Lower lobe of right lung (tissue), 2 donors: Measurements from ENCODE around the gene NOL4. TPM values are rescaled to one million over a fixed set of nuclear protein-coding genes. Genes with fewer than 3 reads are reported as not detected.
A peak's percentile ranks its signal among the peaks of the same experiment; 100 is the strongest.

ENCODE experiments used
- ATAC-seq, 2 donors: fragments of 200-7000 bp; cut with Tn5 transposase; one replicate each; pipeline ENCODE4 v1.9.1; 2020 to 2022; ENCODE audit warnings: mild to moderate bottlenecking in 2 of 2, moderate library complexity in 2 of 2
- DNase-seq: peaks from one replicate; pipeline ENCODE4 v3.0.0-alpha.2; 2020
- H3K27ac ChIP-seq: fragments of 200-600 bp; one replicate; pipeline ENCODE4 v1.8.0; 2022
- H3K27me3 ChIP-seq: fragments of 200-600 bp; one replicate; pipeline ENCODE4 v1.8.0; 2022; ENCODE audit warnings: low read depth
- H3K36me3 ChIP-seq: fragments of 200-600 bp; one replicate; pipeline ENCODE4 v1.8.0; 2022; ENCODE audit warnings: mild to moderate bottlenecking
- H3K4me1 ChIP-seq: fragments of 200-600 bp; one replicate; pipeline ENCODE4 v1.8.0; 2022
- H3K4me3 ChIP-seq: fragments of 200-600 bp; one replicate; pipeline ENCODE4 v1.8.0; 2022; ENCODE audit warnings: mild to moderate bottlenecking
- H3K9me3 ChIP-seq: fragments of 200-600 bp; one replicate; pipeline ENCODE4 v1.8.0; 2022
- CTCF ChIP-seq: fragments of 200-600 bp; IDR thresholded peaks from one replicate; pipeline ENCODE4 v1.8.0; 2022; ENCODE audit warnings: antibody characterized with exemption, mild to moderate bottlenecking
- intact Hi-C: fragments of 100-400 bp; cut with DNase I; formaldehyde crosslinking; loops from one replicate; pipeline ENCODE4 v1.11.0; 2022
- total RNA-seq: library from RNA; stranded (reverse); fragmentation: NEBNext Ultra II Directional; extraction: Animal tissue kit (Norgen Biotek cat#: 25700); gene quantifications from one replicate; pipeline ENCODE4 v1.2.1, GENCODE V29; 2021
- donor health status: DM: no; HTN: yes; CAD: no; lungs with severe emphysema.

Gene NOL4
- total RNA-seq, 1 donor from 2014 or later: 0.56 TPM

- peaks cover 25% of the 10 kb centered on the region for H3K4me1 ChIP-seq
- TF ChIP-seq CTCF: no peak
- no peaks in the 10 kb centered on the region for H3K9me3 ChIP-seq
- DNase-seq (peak; percentile 47), ATAC-seq (peak; percentile 9 to 51)
- no peaks in the 10 kb centered on the region for H3K36me3 ChIP-seq
- H3K4me3 ChIP-seq: peak overlapping the region; percentile 44
- H3K27me3 ChIP-seq: peaks cover 52% of the 10 kb centered on the region
- intact Hi-C loops: no loop called here
- H3K27ac ChIP-seq: no peak overlapping the region
Measured at GRCh38 chr18:34222307-34223163, 2.2 kb downstream of the NOL4 start.

- no peak overlapping the region for H3K27ac ChIP-seq
- H3K9me3 ChIP-seq: no peaks in the 10 kb centered on the region
- TF ChIP-seq CTCF: no peak
- DNase-seq (no peak), ATAC-seq (no peak)
- peak overlapping the region; percentile 44 for H3K4me3 ChIP-seq
- H3K27me3 ChIP-seq: peaks cover 49% of the 10 kb centered on the region
- no peaks in the 10 kb centered on the region for H3K36me3 ChIP-seq
- H3K4me1 ChIP-seq: peaks cover 25% of the 10 kb centered on the region
- intact Hi-C loops: no loop called here
Measured at GRCh38 chr18:34221971-34222306, 2.8 kb downstream of the NOL4 start.

GRCh38 chr18:34220081-34220815, 4.5 kb downstream of the NOL4 start:
- TF ChIP-seq CTCF: no peak
- DNase-seq: no peak
- Histone ChIP-seq H3K27me3 (peaks cover 36% of the 10 kb centered on the region), H3K27ac (no peak overlapping the region), H3K9me3 (no peaks in the 10 kb centered on the region), H3K4me1 (peaks cover 25% of the 10 kb centered on the region), H3K36me3 (no peaks in the 10 kb centered on the region), H3K4me3 (no peak overlapping the region)
- intact Hi-C loops: no loop called here
- no peak for ATAC-seq

- Histone ChIP-seq H3K27me3 (peaks cover 30% of the 10 kb centered on the region), H3K27ac (no peak overlapping the region), H3K4me3 (no peak overlapping the region), H3K9me3 (no peaks in the 10 kb centered on the region), H3K4me1 (peaks cover 25% of the 10 kb centered on the region), H3K36me3 (no peaks in the 10 kb centered on the region)
- intact Hi-C loops: no loop called here
- TF ChIP-seq CTCF: no peak
- ATAC-seq: no peak
- no peak for DNase-seq
Measured at GRCh38 chr18:34219651-34220050, 5.1 kb downstream of the NOL4 start.

- Histone ChIP-seq H3K4me3 (no peak overlapping the region), H3K27me3 (no peaks in the 10 kb centered on the region), H3K27ac (no peak overlapping the region), H3K4me1 (no peaks in the 10 kb centered on the region), H3K9me3 (no peaks in the 10 kb centered on the region), H3K36me3 (no peaks in the 10 kb centered on the region)
- intact Hi-C loops: no loop called here
- no peak for TF ChIP-seq CTCF
- ATAC-seq: no peak
- no peak for DNase-seq
Measured at GRCh38 chr18:34212511-34212910, 12.2 kb downstream of the NOL4 start.
